Calu3 (cell line): ENCODE measurements around the gene NUDT8. TPM values are rescaled to one million over a fixed set of nuclear protein-coding genes. Genes with fewer than 3 reads are reported as not detected.

Experiments
- BruUV-seq: library from RNA; stranded (reverse); fragments of 400-500 nt; replicated peaks from 2 replicates; lab custom pipeline; 2021; lab: Mats Ljungman, UMichigan
- CTCF ChIA-PET: fragments of 300-600 bp; sonication (Branson Sonifier 250); formaldehyde crosslinking; loops from one replicate; lab custom pipeline; 2022; ENCODE audit warnings: antibody characterized with exemption; lab: Charles Lee
- DNase-seq: peaks from one replicate; pipeline ENCODE4 v3.0.0; 2022
- H3K27ac Mint-ChIP-seq: one replicate; pipeline ENCODE4 v1.8.0; 2022; ENCODE audit warnings: mixed read lengths; ENCODE audit not compliant: unreplicated experiment
- H3K27me3 Mint-ChIP-seq: one replicate; pipeline ENCODE4 v1.8.0; 2022; ENCODE audit warnings: mixed read lengths; ENCODE audit not compliant: unreplicated experiment
- H3K36me3 Mint-ChIP-seq: one replicate; pipeline ENCODE4 v1.8.0; 2022; ENCODE audit warnings: mild to moderate bottlenecking, moderate library complexity, mixed read lengths; ENCODE audit not compliant: insufficient read depth, unreplicated experiment
- H3K4me1 Mint-ChIP-seq: one replicate; pipeline ENCODE4 v1.8.0; 2022; ENCODE audit warnings: mild to moderate bottlenecking, low read depth, mixed read lengths; ENCODE audit not compliant: unreplicated experiment
- H3K4me3 Mint-ChIP-seq: one replicate; pipeline ENCODE4 v1.8.0; 2022; ENCODE audit warnings: mild to moderate bottlenecking, low read depth, moderate library complexity, mixed read lengths; ENCODE audit not compliant: unreplicated experiment
- H3K9me3 Mint-ChIP-seq: one replicate; pipeline ENCODE4 v1.8.0; 2022; ENCODE audit warnings: low read depth, mixed read lengths; ENCODE audit not compliant: unreplicated experiment
- intact Hi-C: fragments of 100-400 bp; cut with micrococcal nuclease; formaldehyde crosslinking; loops from one replicate; pipeline ENCODE4 v1.10.0; 2022; ENCODE audit not compliant: unreplicated experiment
- total RNA-seq: library from RNA; stranded (reverse); gene quantifications from 2 replicates; pipeline ENCODE4 v1.2.3, GENCODE V29; 2022
- TF ChIP-seq, protein P1 (sequence below): fragments of 200-600 bp; IDR thresholded peaks from one replicate; pipeline ENCODE4 v1.8.0; 2022; ENCODE audit warnings: antibody characterized with exemption; ENCODE audit not compliant: unreplicated experiment

NUDT8 gene
- total RNA-seq, 1 experiment from 2014 or later = 9.7 TPM

DNA sequence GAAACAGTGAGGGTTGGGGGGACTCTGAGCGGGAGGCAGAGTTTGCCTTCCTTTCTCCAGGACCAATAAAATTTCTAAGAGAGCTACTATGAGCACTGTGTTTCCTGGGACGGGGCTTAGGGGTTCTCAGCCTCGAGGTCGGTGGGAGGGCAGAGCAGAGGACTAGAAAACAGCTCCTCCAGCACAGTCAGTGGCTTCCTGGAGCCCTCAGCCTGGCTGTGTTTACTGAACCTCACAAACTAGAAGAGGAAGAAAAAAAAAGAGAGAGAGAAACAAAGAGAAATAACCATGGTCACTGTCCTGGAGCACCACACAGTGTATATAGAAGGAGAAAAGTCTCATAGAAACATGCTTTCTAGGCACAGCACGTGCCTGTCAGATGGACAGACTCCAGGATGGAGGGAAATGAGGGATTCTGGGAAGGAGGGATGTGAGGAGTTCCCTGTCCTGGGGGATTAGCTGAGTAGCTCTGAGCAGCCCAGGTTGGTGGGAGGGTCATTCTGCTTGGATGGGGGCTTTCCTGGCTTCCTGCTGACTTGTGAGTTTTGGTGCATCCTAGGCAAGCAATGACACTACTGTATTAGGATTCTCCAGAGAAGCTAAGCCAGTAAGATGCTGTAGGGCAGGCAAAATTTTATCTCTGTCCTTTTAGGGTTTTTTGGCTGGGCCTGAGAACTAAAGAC lies 43.0 kb downstream of the NUDT8 start:
- H3K4me3 Mint-ChIP-seq = no peak overlapping the region
- CTCF ChIA-PET = no interaction called here
- H3K27ac Mint-ChIP-seq = peak overlapping the region; percentile 2
- TF ChIP-seq, protein P1, sequence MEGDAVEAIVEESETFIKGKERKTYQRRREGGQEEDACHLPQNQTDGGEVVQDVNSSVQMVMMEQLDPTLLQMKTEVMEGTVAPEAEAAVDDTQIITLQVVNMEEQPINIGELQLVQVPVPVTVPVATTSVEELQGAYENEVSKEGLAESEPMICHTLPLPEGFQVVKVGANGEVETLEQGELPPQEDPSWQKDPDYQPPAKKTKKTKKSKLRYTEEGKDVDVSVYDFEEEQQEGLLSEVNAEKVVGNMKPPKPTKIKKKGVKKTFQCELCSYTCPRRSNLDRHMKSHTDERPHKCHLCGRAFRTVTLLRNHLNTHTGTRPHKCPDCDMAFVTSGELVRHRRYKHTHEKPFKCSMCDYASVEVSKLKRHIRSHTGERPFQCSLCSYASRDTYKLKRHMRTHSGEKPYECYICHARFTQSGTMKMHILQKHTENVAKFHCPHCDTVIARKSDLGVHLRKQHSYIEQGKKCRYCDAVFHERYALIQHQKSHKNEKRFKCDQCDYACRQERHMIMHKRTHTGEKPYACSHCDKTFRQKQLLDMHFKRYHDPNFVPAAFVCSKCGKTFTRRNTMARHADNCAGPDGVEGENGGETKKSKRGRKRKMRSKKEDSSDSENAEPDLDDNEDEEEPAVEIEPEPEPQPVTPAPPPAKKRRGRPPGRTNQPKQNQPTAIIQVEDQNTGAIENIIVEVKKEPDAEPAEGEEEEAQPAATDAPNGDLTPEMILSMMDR = no peak
- H3K4me1 Mint-ChIP-seq = peaks cover 34% of the 10 kb centered on the region
- no peaks in the 10 kb centered on the region for H3K27me3 Mint-ChIP-seq
- DNase-seq = no peak
- peaks cover 64% of the 10 kb centered on the region for H3K36me3 Mint-ChIP-seq
- BruUV-seq = no TSS peak
- intact Hi-C loops = no loop called here
- no peaks in the 10 kb centered on the region for H3K9me3 Mint-ChIP-seq

DNA sequence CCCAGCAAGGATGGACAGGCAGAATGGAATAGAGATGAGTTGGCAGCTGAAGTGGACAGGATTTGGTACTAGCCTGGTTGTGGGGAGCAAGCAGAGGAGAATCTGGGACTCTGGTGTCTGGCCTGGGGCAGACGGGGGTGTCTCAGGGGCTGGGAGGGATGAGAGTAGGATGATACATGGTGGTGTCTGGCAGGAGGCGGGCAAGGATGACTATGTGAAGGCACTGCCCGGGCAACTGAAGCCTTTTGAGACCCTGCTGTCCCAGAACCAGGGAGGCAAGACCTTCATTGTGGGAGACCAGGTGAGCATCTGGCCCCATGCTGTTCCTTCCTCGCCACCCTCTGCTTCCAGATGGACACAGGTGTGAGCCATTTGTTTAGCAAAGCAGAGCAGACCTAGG lies 43.8 kb downstream of the NUDT8 start:
- H3K27ac Mint-ChIP-seq = no peak overlapping the region
- no peaks in the 10 kb centered on the region for H3K27me3 Mint-ChIP-seq
- peak overlapping the region; percentile 77 for H3K4me3 Mint-ChIP-seq
- intact Hi-C loops = no loop called here
- DNase-seq = no peak
- BruUV-seq = TSS peak; percentile 15
- TF ChIP-seq, protein P1 = no peak
- CTCF ChIA-PET = no interaction called here
- H3K9me3 Mint-ChIP-seq = no peaks in the 10 kb centered on the region
- peaks cover 40% of the 10 kb centered on the region for H3K4me1 Mint-ChIP-seq
- H3K36me3 Mint-ChIP-seq = peaks cover 71% of the 10 kb centered on the region

DNA sequence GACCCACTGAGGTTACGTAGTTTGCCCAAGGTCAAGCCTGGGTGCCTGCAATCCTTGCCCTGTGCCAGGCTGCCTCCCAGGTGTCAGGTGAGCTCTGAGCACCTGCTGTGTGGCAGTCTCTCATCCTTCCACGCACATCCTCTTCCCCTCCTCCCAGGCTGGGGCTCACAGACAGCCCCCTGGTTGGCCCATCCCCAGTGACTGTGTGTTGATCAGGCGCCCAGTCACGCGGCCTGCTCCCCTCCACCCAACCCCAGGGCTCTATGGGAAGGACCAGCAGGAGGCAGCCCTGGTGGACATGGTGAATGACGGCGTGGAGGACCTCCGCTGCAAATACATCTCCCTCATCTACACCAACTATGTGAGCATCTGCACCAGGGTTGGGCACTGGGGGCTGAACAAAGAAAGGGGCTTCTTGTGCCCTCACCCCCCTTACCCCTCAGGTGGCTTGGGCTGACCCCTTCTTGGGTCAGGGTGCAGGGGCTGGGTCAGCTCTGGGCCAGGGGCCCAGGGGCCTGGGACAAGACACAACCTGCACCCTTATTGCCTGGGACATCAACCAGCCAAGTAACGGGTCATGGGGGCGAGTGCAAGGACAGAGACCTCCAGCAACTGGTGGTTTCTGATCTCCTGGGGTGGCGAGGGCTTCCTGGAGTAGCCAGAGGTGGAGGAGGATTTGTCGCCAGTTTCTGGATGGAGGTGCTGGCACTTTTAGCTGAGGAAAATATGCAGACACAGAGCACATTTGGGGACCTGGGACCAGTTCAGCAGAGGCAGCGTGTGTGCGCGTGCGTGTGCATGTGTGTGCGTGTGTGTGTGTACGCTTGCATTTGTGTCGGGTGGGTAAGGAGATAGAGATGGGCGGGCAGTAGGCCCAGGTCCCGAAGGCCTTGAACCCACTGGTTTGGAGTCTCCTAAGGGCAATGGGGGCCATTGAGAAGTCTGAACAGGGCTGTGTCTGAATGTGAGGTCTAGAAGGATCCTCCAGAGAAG lies 44.6 kb downstream of the NUDT8 start:
- Mint-ChIP-seq H3K36me3 (peaks cover 68% of the 10 kb centered on the region), H3K27me3 (no peaks in the 10 kb centered on the region), H3K4me1 (peaks cover 47% of the 10 kb centered on the region), H3K27ac (peak overlapping the region; percentile 60), H3K9me3 (no peaks in the 10 kb centered on the region), H3K4me3 (peak overlapping the region; percentile 77)
- TF ChIP-seq, protein P1 = no peak
- DNase-seq = no peak
- CTCF ChIA-PET = interaction anchor here (3.1 kb wide), 1 partner anchor 44 kb away, joined by 13 read pairs; the partner anchor contains the start of gene NUDT8
- BruUV-seq = no TSS peak
- intact Hi-C loops = no loop called here

DNA sequence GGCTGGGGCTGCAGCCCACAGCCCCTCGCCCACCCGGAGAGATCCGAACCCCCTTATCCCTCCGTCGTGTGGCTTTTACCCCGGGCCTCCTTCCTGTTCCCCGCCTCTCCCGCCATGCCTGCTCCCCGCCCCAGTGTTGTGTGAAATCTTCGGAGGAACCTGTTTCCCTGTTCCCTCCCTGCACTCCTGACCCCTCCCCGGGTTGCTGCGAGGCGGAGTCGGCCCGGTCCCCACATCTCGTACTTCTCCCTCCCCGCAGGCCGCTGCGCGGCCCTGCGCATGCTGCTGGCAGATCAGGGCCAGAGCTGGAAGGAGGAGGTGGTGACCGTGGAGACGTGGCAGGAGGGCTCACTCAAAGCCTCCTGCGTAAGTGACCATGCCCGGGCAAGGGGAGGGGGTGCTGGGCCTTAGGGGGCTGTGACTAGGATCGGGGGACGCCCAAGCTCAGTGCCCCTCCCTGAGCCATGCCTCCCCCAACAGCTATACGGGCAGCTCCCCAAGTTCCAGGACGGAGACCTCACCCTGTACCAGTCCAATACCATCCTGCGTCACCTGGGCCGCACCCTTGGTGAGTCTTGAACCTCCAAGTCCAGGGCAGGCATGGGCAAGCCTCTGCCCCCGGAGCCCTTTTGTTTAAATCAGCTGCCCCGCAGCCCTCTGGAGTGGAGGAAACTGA lies 45.4 kb downstream of the NUDT8 start:
- CTCF ChIA-PET = interaction anchor here (1.1 to 3.1 kb wide), 3 partner anchors 12 to 45 kb away, joined by 4 to 13 read pairs (median 9); partner anchors contain the start of gene NUDT8
- Mint-ChIP-seq H3K27me3 (no peaks in the 10 kb centered on the region), H3K9me3 (no peaks in the 10 kb centered on the region), H3K27ac (peak overlapping the region; percentile 60), H3K4me3 (peak overlapping the region; percentile 77), H3K36me3 (peaks cover 76% of the 10 kb centered on the region), H3K4me1 (peaks cover 55% of the 10 kb centered on the region)
- intact Hi-C loops = no loop called here
- TF ChIP-seq, protein P1 = no peak
- BruUV-seq = TSS peak; percentile 58
- DNase-seq = peak; percentile 68
